GM12878 (cell line): ENCODE data around the gene IL1RAPL1. TPM values are rescaled to one million over a fixed set of nuclear protein-coding genes. Genes with fewer than 3 reads are reported as not detected.

Source experiments
- ATAC-seq: fragments of 200-7000 bp; cut with Tn5 transposase; 3 replicates; pipeline ENCODE4 v1.9.1; 2020; ENCODE audit warnings: mild to moderate bottlenecking, moderate library complexity
- BruUV-seq: library from RNA; stranded (reverse); fragments of 400-500 nt; replicated peaks from 2 replicates; lab custom pipeline; 2021; lab: Mats Ljungman, UMichigan
- CTCF ChIA-PET: fragments of 300-600 bp; sonication (Branson Sonifier 250); formaldehyde crosslinking; extraction: SDS; loops from one replicate; lab custom pipeline; 2021; ENCODE audit warnings: inconsistent platforms; lab: Yijun Ruan, JAX
- POLR2A ChIA-PET: fragments of 350-600 bp; formaldehyde crosslinking; extraction: SDS; loops from one replicate; lab custom pipeline; 2021; ENCODE audit warnings: inconsistent platforms; lab: Charles Lee
- RAD21 ChIA-PET: fragments of 300-600 bp; sonication (Branson Sonifier 250); formaldehyde crosslinking; loops from one replicate; lab custom pipeline; 2023; ENCODE audit warnings: antibody characterized with exemption; ENCODE audit not compliant: unreplicated experiment; lab: Charles Lee
- SMC1A ChIA-PET: fragments of 300-600 bp; sonication (Branson Sonifier 250); formaldehyde crosslinking; loops from one replicate; lab custom pipeline; 2023; ENCODE audit not compliant: unreplicated experiment, uncharacterized antibody; lab: Charles Lee
- DNase-seq: peaks from one replicate; pipeline ENCODE4 v3.0.0-alpha.2; 2011; ENCODE audit warnings: low read depth, low spot score
- FAIRE-seq: peaks from 3 replicates; lab custom pipeline; 2011; peaks lifted over from hg19 to GRCh38; lab: Jason Lieb, UNC
- H2AFZ ChIP-seq: 2 replicates; pipeline ENCODE4 v1.6.0; 2011; ENCODE audit warnings: low read depth, low read length, control low read depth; ENCODE audit not compliant: control insufficient read depth
- H3K27ac ChIP-seq: 2 replicates; pipeline ENCODE4 v1.5.1; 2011; ENCODE audit warnings: control low read depth; ENCODE audit not compliant: control insufficient read depth, insufficient read depth
- H3K27me3 ChIP-seq, 2 experiments: replicated peaks in 1 of 2; 2 replicates each; pipeline versions ENCODE4 v1.6.0 to v1.6.1; 2011; ENCODE audit warnings: low read length in 1 of 2; ENCODE audit not compliant: control insufficient read depth in 2 of 2, insufficient read depth in 2 of 2
- H3K36me3 ChIP-seq, 2 experiments: 2 replicates each; pipeline ENCODE4 v1.5.1; 2011; ENCODE audit warnings: low read length in 1 of 2; ENCODE audit not compliant: control insufficient read depth in 2 of 2, insufficient read depth in 2 of 2
- H3K4me1 ChIP-seq: 2 replicates; pipeline ENCODE4 v1.6.1; 2011; ENCODE audit warnings: mild to moderate bottlenecking, low read length, moderate library complexity, mixed read lengths; ENCODE audit not compliant: control insufficient read depth, insufficient read depth
- H3K4me2 ChIP-seq: 2 replicates; pipeline ENCODE4 v1.6.0; 2011; ENCODE audit warnings: control low read depth; ENCODE audit not compliant: control insufficient read depth, insufficient read depth
- H3K4me3 ChIP-seq: fragments of 200-600 bp; sonication (generic); 2 replicates; pipeline ENCODE4 v1.5.1; 2016
- H3K79me2 ChIP-seq: 2 replicates; pipeline ENCODE4 v1.6.0; 2011; ENCODE audit warnings: low read length; ENCODE audit not compliant: control insufficient read depth, insufficient read depth
- H3K9ac ChIP-seq: 2 replicates; pipeline ENCODE4 v1.8.0; 2011; ENCODE audit warnings: low read length, control low read depth, mixed read lengths; ENCODE audit not compliant: control insufficient read depth, insufficient read depth
- H3K9me3 ChIP-seq: replicated peaks from 3 replicates; pipeline ENCODE4 v1.5.1; 2011; ENCODE audit warnings: mild to moderate bottlenecking, low read length; ENCODE audit not compliant: control insufficient read depth, insufficient read depth
- H4K20me1 ChIP-seq: 2 replicates; pipeline ENCODE4 v1.6.0; 2011; ENCODE audit not compliant: control insufficient read depth, insufficient read depth
- ASH2L ChIP-seq: fragments of 300-600, 200-600 bp; sonication (generic); IDR thresholded peaks from 2 replicates; pipeline ENCODE4 v1.6.1; 2017; ENCODE audit warnings: low read depth, mild to moderate bottlenecking, borderline replicate concordance
- BACH1 ChIP-seq: fragments of 450-650 bp; IDR thresholded peaks from 2 replicates; pipeline ENCODE4 v1.6.1; 2017; ENCODE audit warnings: mild to moderate bottlenecking, borderline replicate concordance
- BHLHE40 ChIP-seq, 2 experiments: fragments of 450-650 bp in 1 of 2; IDR thresholded peaks; 2 replicates each; pipeline ENCODE4 v1.6.1; 2011 to 2017; ENCODE audit warnings: low read depth in 2 of 2, borderline replicate concordance in 1 of 2, improper control_type of control experiment in 1 of 2, low read length in 1 of 2, mild to moderate bottlenecking in 1 of 2
- CHD2 ChIP-seq: IDR thresholded peaks from 2 replicates; pipeline ENCODE4 v1.6.1; 2011; ENCODE audit warnings: low read depth, low read length, improper control_type of control experiment, borderline replicate concordance
- CHD4 ChIP-seq: fragments of 200-600 bp; sonication (generic); IDR thresholded peaks from 2 replicates; pipeline ENCODE4 v1.6.1; 2016; ENCODE audit warnings: mild to moderate bottlenecking
- DPF2 ChIP-seq: fragments of 450-650 bp; IDR thresholded peaks from 2 replicates; pipeline ENCODE4 v1.6.1; 2017; ENCODE audit warnings: mild to moderate bottlenecking
- EGR1 ChIP-seq, 2 experiments: IDR thresholded peaks; 1 replicate in 1 of 2; 2 replicates in 1 of 2; pipeline ENCODE4 v1.6.1; 2011 to 2012; ENCODE audit warnings: low read depth in 2 of 2, low read length in 2 of 2, borderline replicate concordance in 1 of 2, mild to moderate bottlenecking in 1 of 2, moderate library complexity in 1 of 2
- FOXK2 ChIP-seq: fragments of 450-650 bp; IDR thresholded peaks from 2 replicates; pipeline ENCODE4 v1.6.1; 2017; ENCODE audit warnings: mild to moderate bottlenecking, moderate library complexity
- JUND ChIP-seq: IDR thresholded peaks from 2 replicates; pipeline ENCODE4 v1.6.1; 2012; ENCODE audit warnings: low read depth, mild to moderate bottlenecking, low read length, improper control_type of control experiment, moderate library complexity
- MTA3 ChIP-seq: IDR thresholded peaks from 2 replicates; pipeline ENCODE4 v1.6.1; 2012; ENCODE audit warnings: low read length, inconsistent platforms, borderline replicate concordance
- NFIC ChIP-seq: IDR thresholded peaks from 2 replicates; pipeline ENCODE4 v1.6.1; 2012; ENCODE audit warnings: low read depth, mild to moderate bottlenecking, inconsistent platforms, low read length, moderate library complexity
- POLR2AphosphoS2 ChIP-seq: IDR thresholded peaks from 2 replicates; pipeline ENCODE4 v1.6.1; 2011; ENCODE audit warnings: low read depth, mild to moderate bottlenecking, low read length, improper control_type of control experiment, moderate library complexity
- SMAD1 ChIP-seq: fragments of 450-650 bp; IDR thresholded peaks from 2 replicates; pipeline ENCODE4 v1.6.1; 2018; ENCODE audit warnings: mild to moderate bottlenecking, low read depth; ENCODE audit not compliant: partially characterized antibody
- YBX1 ChIP-seq: fragments of 450-650 bp; IDR thresholded peaks from 2 replicates; pipeline ENCODE4 v1.6.1; 2016; ENCODE audit warnings: antibody characterized with exemption
- WGBS: methylation state at CpG from one replicate; pipeline ENCODE4 v1.1.6; 2016; ENCODE audit warnings: low lambda C conversion rate; ENCODE audit not compliant: insufficient replicate concordance, insufficient coverage; ENCODE audit errors: missing lambda C conversion rate; 5-methylcytosine and 5-hydroxymethylcytosine counted together
- in situ Hi-C: fragments of 300-500 bp; cut with MboI; formaldehyde crosslinking; loops from 9 replicates; pipeline ENCODE4 v1.14.3; 2018; ENCODE audit warnings: mixed read lengths
- intact Hi-C: fragments of 100-400 bp; cut with micrococcal nuclease; formaldehyde crosslinking; loops from one replicate; pipeline ENCODE4 v1.14.2; 2022; ENCODE audit not compliant: unreplicated experiment
- polyA plus RNA-seq, 11 experiments: library from polyadenylated mRNA; depleted of rRNA in 4 of 11; unstranded in 6 of 11; stranded (reverse) in 5 of 11; fragments of >200 nt; fragmentation: Nextera tagmentation in 4 of 11; fragmentation: Illumina TruSeq in 1 of 11; extraction: Ambion mirVana in 4 of 11; extraction: Trizol in 1 of 11; gene quantifications; 1 replicate in 1 of 11; 2 replicates in 10 of 11; pipeline versions ENCODE4 v1.2.1 to v1.2.3, GENCODE V29; 2011 to 2016; ENCODE audit warnings: inconsistent platforms in 2 of 11, missing spikeins in 2 of 11, low read depth in 1 of 11
- total RNA-seq, 4 experiments: library from RNA; depleted of rRNA in 3 of 4; stranded (reverse); fragments of >200 nt in 3 of 4; fragmentation: Illumina TruSeq in 1 of 4; extraction: Trizol in 1 of 4; gene quantifications; 2 replicates each; pipeline versions ENCODE4 v1.2.1 to v1.2.3, GENCODE V29; 2013 to 2021
- TF ChIP-seq, protein P1 (sequence below): IDR thresholded peaks from 2 replicates; pipeline ENCODE4 v1.6.1; 2012; ENCODE audit warnings: improper control_type of control experiment, low read depth, low read length; ENCODE audit not compliant: insufficient replicate concordance

Gene IL1RAPL1
- total and polyA plus RNA-seq, 10 of the 15 experiments (the other 5 are each of a cell fraction or from before 2014, with no cell fraction given), result not detected

DNA sequence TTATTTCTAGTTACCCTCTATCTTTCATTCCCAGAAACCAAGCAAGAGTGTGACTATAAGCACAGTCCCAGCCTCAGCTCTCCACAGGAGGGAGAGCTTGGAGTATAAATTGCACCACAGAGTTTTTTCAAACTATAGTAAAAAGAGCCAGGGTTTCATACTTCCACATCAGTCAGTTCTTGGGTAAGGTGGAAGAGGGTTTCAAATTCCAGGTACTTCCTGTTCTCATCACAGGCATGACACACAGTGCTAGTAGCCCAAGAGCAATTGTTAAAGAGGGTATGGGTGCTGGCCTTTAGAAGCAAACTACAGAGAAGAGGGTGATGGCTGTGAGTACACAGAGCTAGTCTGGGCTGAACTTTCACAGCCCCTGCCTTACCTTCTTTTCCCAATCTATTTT is 5.7 kb upstream of the IL1RAPL1 start:
- no peak for TF ChIP-seq CHD4
- TF ChIP-seq DPF2, result no peak
- TF ChIP-seq FOXK2, result no peak
- RAD21 ChIA-PET, result no interaction called here
- POLR2A ChIA-PET, result no interaction called here
- Histone ChIP-seq H3K9me3 (no peaks in the 10 kb centered on the region), H3K36me3 (no peaks in the 10 kb centered on the region), H3K27me3 (peaks cover 0 to 2% of the 10 kb centered on the region in 2 experiments; a peak in 1 of 4 replicates), H2AFZ (no peak overlapping the region), H4K20me1 (no peaks in the 10 kb centered on the region), H3K4me1 (no peaks in the 10 kb centered on the region), H3K4me3 (no peak overlapping the region), H3K9ac (no peak overlapping the region), H3K79me2 (no peaks in the 10 kb centered on the region), H3K27ac (no peak overlapping the region), H3K4me2 (no peak overlapping the region)
- CTCF ChIA-PET, result no interaction called here
- in situ Hi-C loops, result no loop called here
- FAIRE-seq (no peak), ATAC-seq (no peak), DNase-seq (no peak)
- SMC1A ChIA-PET, result no interaction called here
- no TSS peak for BruUV-seq
- intact Hi-C loops, result no loop called here

DNA sequence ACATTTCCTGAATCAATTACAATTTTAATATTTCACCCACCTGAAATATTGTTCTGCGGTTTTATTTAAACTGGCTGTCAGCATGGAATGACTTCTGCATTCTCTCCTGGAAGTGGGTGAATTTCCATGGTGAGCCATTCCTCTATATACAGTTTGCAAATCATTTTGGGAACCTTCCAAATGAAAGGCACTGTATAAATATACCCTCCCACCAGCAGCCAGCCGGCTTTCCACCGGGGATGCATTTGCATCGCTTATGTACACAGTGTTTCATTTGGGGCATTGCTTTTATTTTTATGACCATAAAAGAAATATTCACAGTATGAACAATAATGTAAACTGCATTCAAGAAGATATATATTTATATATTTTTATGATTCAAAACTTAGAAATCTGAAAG is 4.7 kb upstream of the IL1RAPL1 start:
- ChIA-PET POLR2A (no interaction called here), SMC1A (no interaction called here), CTCF (no interaction called here), RAD21 (no interaction called here)
- no TSS peak for BruUV-seq
- no peak for ATAC-seq
- Histone ChIP-seq H3K27ac (no peak overlapping the region), H3K9ac (no peak overlapping the region), H3K4me3 (no peak overlapping the region), H3K9me3 (no peaks in the 10 kb centered on the region), H3K4me2 (no peak overlapping the region), H3K79me2 (no peaks in the 10 kb centered on the region), H3K36me3 (no peaks in the 10 kb centered on the region), H2AFZ (no peak overlapping the region), H3K27me3 (peaks cover 0 to 2% of the 10 kb centered on the region in 2 experiments; a peak in 2 of 4 replicates), H4K20me1 (no peaks in the 10 kb centered on the region), H3K4me1 (no peaks in the 10 kb centered on the region)
- no peak for DNase-seq
- FAIRE-seq, result no peak
- intact Hi-C loops, result no loop called here
- 16% methylated on average over 4 of the region's 4 CpGs for WGBS
- in situ Hi-C loops, result no loop called here
- TF ChIP-seq DPF2, result no peak
- TF ChIP-seq, protein P1, sequence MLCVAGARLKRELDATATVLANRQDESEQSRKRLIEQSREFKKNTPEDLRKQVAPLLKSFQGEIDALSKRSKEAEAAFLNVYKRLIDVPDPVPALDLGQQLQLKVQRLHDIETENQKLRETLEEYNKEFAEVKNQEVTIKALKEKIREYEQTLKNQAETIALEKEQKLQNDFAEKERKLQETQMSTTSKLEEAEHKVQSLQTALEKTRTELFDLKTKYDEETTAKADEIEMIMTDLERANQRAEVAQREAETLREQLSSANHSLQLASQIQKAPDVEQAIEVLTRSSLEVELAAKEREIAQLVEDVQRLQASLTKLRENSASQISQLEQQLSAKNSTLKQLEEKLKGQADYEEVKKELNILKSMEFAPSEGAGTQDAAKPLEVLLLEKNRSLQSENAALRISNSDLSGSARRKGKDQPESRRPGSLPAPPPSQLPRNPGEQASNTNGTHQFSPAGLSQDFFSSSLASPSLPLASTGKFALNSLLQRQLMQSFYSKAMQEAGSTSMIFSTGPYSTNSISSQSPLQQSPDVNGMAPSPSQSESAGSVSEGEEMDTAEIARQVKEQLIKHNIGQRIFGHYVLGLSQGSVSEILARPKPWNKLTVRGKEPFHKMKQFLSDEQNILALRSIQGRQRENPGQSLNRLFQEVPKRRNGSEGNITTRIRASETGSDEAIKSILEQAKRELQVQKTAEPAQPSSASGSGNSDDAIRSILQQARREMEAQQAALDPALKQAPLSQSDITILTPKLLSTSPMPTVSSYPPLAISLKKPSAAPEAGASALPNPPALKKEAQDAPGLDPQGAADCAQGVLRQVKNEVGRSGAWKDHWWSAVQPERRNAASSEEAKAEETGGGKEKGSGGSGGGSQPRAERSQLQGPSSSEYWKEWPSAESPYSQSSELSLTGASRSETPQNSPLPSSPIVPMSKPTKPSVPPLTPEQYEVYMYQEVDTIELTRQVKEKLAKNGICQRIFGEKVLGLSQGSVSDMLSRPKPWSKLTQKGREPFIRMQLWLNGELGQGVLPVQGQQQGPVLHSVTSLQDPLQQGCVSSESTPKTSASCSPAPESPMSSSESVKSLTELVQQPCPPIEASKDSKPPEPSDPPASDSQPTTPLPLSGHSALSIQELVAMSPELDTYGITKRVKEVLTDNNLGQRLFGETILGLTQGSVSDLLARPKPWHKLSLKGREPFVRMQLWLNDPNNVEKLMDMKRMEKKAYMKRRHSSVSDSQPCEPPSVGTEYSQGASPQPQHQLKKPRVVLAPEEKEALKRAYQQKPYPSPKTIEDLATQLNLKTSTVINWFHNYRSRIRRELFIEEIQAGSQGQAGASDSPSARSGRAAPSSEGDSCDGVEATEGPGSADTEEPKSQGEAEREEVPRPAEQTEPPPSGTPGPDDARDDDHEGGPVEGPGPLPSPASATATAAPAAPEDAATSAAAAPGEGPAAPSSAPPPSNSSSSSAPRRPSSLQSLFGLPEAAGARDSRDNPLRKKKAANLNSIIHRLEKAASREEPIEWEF, result no peak
- TF ChIP-seq NFIC, result no peak
- TF ChIP-seq EGR1 (IDR thresholded peaks at IDR 0.05; ENCODE audit: borderline replicate concordance in 1 of 2, low read depth in 2 of 2, low read length in 2 of 2), result no peak
- no peak for TF ChIP-seq BACH1
- TF ChIP-seq MTA3, result no peak
- TF ChIP-seq BHLHE40 (IDR thresholded peaks at IDR 0.05; ENCODE audit: borderline replicate concordance in 1 of 2, low read depth in 2 of 2, low read length in 1 of 2), result no peak
- no peak for TF ChIP-seq SMAD1
- TF ChIP-seq CHD2, result no peak
- no peak for TF ChIP-seq POLR2AphosphoS2
- no peak for TF ChIP-seq JUND
- no peak for TF ChIP-seq ASH2L
- TF ChIP-seq YBX1, result no peak
